Measurements from ENCODE around the gene RBCK1. TPM values are rescaled to one million over a fixed set of nuclear protein-coding genes. Genes with fewer than 3 reads are reported as not detected.
"Not testable (repeated sequence)": the region's sequence is repeated elsewhere in the genome, so short reads cannot be mapped to it uniquely, and the experiment has no call there.

The RBCK1 gene
- total and polyA plus RNA-seq, 2 donors (not counting 1 experiment from before 2014, with no cell fraction given) = 128 to 135 TPM

DNA sequence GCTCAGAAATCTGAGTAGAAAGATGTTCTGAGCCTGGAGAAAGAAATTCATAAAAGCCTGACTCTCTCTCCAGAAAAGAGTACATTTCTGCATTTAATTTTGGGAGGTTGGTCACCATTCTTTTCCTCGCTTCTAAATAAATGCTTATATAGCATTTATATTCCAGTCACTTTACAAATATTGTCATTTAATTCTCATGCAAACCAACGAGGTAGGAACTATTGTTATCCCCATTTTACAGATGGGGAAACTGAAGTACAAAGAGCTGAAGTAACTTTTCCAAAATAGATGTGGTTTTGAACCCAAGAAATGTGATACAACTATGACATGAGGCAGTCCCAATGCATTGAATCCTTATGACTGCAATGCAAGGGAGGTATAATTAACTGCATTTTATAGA, 32.0 kb upstream of the RBCK1 start:
- H3K27me3 Mint-ChIP-seq = no peaks in the 10 kb centered on the region
- Histone ChIP-seq H3K27ac (ENCODE audit: low read length in 2 of 2) (no peak overlapping the region), H3K27me3 (replicated peaks in 1 of 4; ENCODE audit: control extremely low read depth in 1 of 4, control insufficient read depth in 3 of 4, insufficient read depth in 4 of 4, low read length in 3 of 4) (no peaks in the 10 kb centered on the region), H2AFZ (ENCODE audit: insufficient read depth, low read depth, low read length, poor library complexity, severe bottlenecking) (no peak overlapping the region), H3K4me1 (ENCODE audit: control insufficient read depth in 2 of 2, insufficient read depth in 2 of 2, low read length in 2 of 2) (peaks cover 0 to 3% of the 10 kb centered on the region in 2 donors), H3K9me3 (ENCODE audit: control extremely low read depth in 1 of 3, control insufficient read depth in 2 of 3, insufficient read depth in 1 of 3, low read length in 2 of 3) (no peaks in the 10 kb centered on the region), H3K9ac (ENCODE audit: low read length) (no peak overlapping the region), H4K20me1 (ENCODE audit: control insufficient read depth, insufficient read depth, low read length, poor library complexity, severe bottlenecking) (no peaks in the 10 kb centered on the region), H3K4me3 (ENCODE audit: control extremely low read depth in 1 of 5, extremely low read depth in 1 of 5, insufficient read depth in 1 of 5, low read depth in 2 of 5, low read length in 4 of 5) (no peak overlapping the region), H3K79me2 (ENCODE audit: control insufficient read depth, insufficient read depth, low read length) (no peaks in the 10 kb centered on the region), H3K4me2 (replicated peaks; ENCODE audit: low read depth, low read length, poor library complexity, severe bottlenecking) (no peak overlapping the region), H3K36me3 (replicated peaks in 1 of 2; ENCODE audit: control extremely low read depth in 1 of 2, control insufficient read depth in 1 of 2, extremely low read depth in 1 of 2, insufficient read depth in 2 of 2, low read length in 1 of 2) (no peaks in the 10 kb centered on the region)
- POLR2A ChIA-PET = no interaction called here
- TF ChIP-seq, protein P1, sequence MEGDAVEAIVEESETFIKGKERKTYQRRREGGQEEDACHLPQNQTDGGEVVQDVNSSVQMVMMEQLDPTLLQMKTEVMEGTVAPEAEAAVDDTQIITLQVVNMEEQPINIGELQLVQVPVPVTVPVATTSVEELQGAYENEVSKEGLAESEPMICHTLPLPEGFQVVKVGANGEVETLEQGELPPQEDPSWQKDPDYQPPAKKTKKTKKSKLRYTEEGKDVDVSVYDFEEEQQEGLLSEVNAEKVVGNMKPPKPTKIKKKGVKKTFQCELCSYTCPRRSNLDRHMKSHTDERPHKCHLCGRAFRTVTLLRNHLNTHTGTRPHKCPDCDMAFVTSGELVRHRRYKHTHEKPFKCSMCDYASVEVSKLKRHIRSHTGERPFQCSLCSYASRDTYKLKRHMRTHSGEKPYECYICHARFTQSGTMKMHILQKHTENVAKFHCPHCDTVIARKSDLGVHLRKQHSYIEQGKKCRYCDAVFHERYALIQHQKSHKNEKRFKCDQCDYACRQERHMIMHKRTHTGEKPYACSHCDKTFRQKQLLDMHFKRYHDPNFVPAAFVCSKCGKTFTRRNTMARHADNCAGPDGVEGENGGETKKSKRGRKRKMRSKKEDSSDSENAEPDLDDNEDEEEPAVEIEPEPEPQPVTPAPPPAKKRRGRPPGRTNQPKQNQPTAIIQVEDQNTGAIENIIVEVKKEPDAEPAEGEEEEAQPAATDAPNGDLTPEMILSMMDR (IDR thresholded peaks at IDR 0.05) = no peak
- no peak for TF ChIP-seq EZH2 (IDR thresholded peaks at IDR 0.05; ENCODE audit: borderline replicate concordance, insufficient read depth, low read depth, low read length, poor library complexity, severe bottlenecking)
- no peaks in the 10 kb centered on the region for H3K4me1 Mint-ChIP-seq
- H3K9me3 Mint-ChIP-seq (ENCODE audit: insufficient read depth) = no peaks in the 10 kb centered on the region
- no peak overlapping the region for H3K4me3 Mint-ChIP-seq
- intact Hi-C loops (cut with micrococcal nuclease) = no loop called here
- no peak for DNase-seq
- H3K27ac Mint-ChIP-seq = no peak overlapping the region
- WGBS (ENCODE audit: insufficient coverage) = no CpG with 5 or more reads among the region's 2 CpGs
- CTCF ChIA-PET = no interaction called here
- no peak for ATAC-seq (ENCODE audit: low read depth)

DNA sequence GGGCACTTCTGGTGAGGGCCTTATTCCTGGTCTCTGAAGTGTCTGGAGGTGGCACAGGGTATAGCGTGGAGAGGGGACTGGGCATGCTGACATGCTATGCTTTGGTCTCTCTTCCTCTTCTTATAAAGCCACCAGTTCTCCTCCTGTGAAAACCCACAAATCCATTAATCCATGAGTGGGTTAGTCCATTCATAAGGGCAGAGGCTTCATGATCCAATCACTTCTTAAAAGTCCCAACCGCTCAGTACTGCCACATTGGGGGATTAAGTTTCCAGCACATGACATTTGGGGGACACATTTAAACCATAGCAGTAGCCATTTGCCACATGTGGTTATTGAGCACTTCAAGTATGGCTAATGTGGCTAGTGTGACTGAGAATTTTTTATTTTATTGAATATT, 31.3 kb upstream of the RBCK1 start:
- no peak for TF ChIP-seq EZH2 (IDR thresholded peaks at IDR 0.05; ENCODE audit: borderline replicate concordance, insufficient read depth, low read depth, low read length, poor library complexity, severe bottlenecking)
- TF ChIP-seq, protein P1 (IDR thresholded peaks at IDR 0.05) = no peak
- no peaks in the 10 kb centered on the region for H3K27me3 Mint-ChIP-seq
- H3K27ac Mint-ChIP-seq = no peak overlapping the region
- Histone ChIP-seq H3K27ac (ENCODE audit: low read length in 2 of 2) (no peak overlapping the region), H3K4me2 (replicated peaks; ENCODE audit: low read depth, low read length, poor library complexity, severe bottlenecking) (no peak overlapping the region), H3K9me3 (ENCODE audit: control extremely low read depth in 1 of 3, control insufficient read depth in 2 of 3, insufficient read depth in 1 of 3, low read length in 2 of 3) (no peaks in the 10 kb centered on the region), H2AFZ (ENCODE audit: insufficient read depth, low read depth, low read length, poor library complexity, severe bottlenecking) (no peak overlapping the region), H3K9ac (ENCODE audit: low read length) (no peak overlapping the region), H3K79me2 (ENCODE audit: control insufficient read depth, insufficient read depth, low read length) (no peaks in the 10 kb centered on the region), H3K27me3 (replicated peaks in 1 of 4; ENCODE audit: control extremely low read depth in 1 of 4, control insufficient read depth in 3 of 4, insufficient read depth in 4 of 4, low read length in 3 of 4) (no peaks in the 10 kb centered on the region), H3K36me3 (replicated peaks in 1 of 2; ENCODE audit: control extremely low read depth in 1 of 2, control insufficient read depth in 1 of 2, extremely low read depth in 1 of 2, insufficient read depth in 2 of 2, low read length in 1 of 2) (no peaks in the 10 kb centered on the region), H3K4me3 (ENCODE audit: control extremely low read depth in 1 of 5, extremely low read depth in 1 of 5, insufficient read depth in 1 of 5, low read depth in 2 of 5, low read length in 4 of 5) (no peak overlapping the region), H4K20me1 (ENCODE audit: control insufficient read depth, insufficient read depth, low read length, poor library complexity, severe bottlenecking) (no peaks in the 10 kb centered on the region), H3K4me1 (ENCODE audit: control insufficient read depth in 2 of 2, insufficient read depth in 2 of 2, low read length in 2 of 2) (peaks cover 0 to 3% of the 10 kb centered on the region in 2 donors)
- H3K4me1 Mint-ChIP-seq = no peaks in the 10 kb centered on the region
- no CpG with 5 or more reads among the region's 2 CpGs for WGBS (ENCODE audit: insufficient coverage)
- ATAC-seq (ENCODE audit: low read depth) (no peak), DNase-seq (no peak)
- ChIA-PET POLR2A (no interaction called here), CTCF (interaction anchor here (0.6 to 1.0 kb wide), 3 partner anchors 17 to 142 kb away, joined by 3 to 6 read pairs (median 4); no protein-coding TSS in a partner anchor)
- intact Hi-C loops (cut with micrococcal nuclease) = no loop called here
- no peak overlapping the region for H3K4me3 Mint-ChIP-seq
- no peaks in the 10 kb centered on the region for H3K9me3 Mint-ChIP-seq (ENCODE audit: insufficient read depth)

DNA sequence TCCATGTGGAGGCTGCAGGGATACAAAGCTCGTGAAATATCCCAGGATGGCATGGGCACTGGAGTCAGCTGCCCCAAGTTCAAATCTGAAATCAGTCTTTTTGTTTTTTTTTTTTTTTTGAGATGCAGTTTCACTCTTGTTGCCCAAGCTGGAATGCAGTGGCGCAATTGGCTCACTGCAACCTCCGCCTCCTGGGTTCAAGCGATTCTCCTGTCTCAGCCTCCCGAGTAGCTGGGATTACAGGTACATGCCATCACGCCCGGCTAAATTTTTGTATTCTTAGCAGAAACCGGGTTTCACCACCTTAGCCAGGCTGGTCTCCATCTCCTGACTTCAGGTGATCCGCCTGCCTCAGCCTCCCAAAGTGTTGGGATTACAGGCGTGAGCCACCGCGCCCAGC, 30.5 kb upstream of the RBCK1 start:
- H3K27ac Mint-ChIP-seq; H3K79me2 ChIP-seq (ENCODE audit: control insufficient read depth, insufficient read depth, low read length); H4K20me1 ChIP-seq (ENCODE audit: control insufficient read depth, insufficient read depth, low read length, poor library complexity, severe bottlenecking); H3K4me3 ChIP-seq (ENCODE audit: control extremely low read depth in 1 of 5, extremely low read depth in 1 of 5, insufficient read depth in 1 of 5, low read depth in 2 of 5, low read length in 4 of 5); H3K9me3 Mint-ChIP-seq (ENCODE audit: insufficient read depth); H3K9me3 ChIP-seq (ENCODE audit: control extremely low read depth in 1 of 3, control insufficient read depth in 2 of 3, insufficient read depth in 1 of 3, low read length in 2 of 3); intact Hi-C loops (cut with micrococcal nuclease); H3K36me3 ChIP-seq (replicated peaks in 1 of 2; ENCODE audit: control extremely low read depth in 1 of 2, control insufficient read depth in 1 of 2, extremely low read depth in 1 of 2, insufficient read depth in 2 of 2, low read length in 1 of 2); H3K27me3 Mint-ChIP-seq; H2AFZ ChIP-seq (ENCODE audit: insufficient read depth, low read depth, low read length, poor library complexity, severe bottlenecking); ATAC-seq (ENCODE audit: low read depth); POLR2A ChIA-PET; DNase-seq; H3K4me1 ChIP-seq (ENCODE audit: control insufficient read depth in 2 of 2, insufficient read depth in 2 of 2, low read length in 2 of 2); H3K4me3 Mint-ChIP-seq; H3K27me3 ChIP-seq (replicated peaks in 1 of 4; ENCODE audit: control extremely low read depth in 1 of 4, control insufficient read depth in 3 of 4, insufficient read depth in 4 of 4, low read length in 3 of 4); H3K4me2 ChIP-seq (replicated peaks; ENCODE audit: low read depth, low read length, poor library complexity, severe bottlenecking); H3K27ac ChIP-seq (ENCODE audit: low read length in 2 of 2); H3K9ac ChIP-seq (ENCODE audit: low read length); H3K4me1 Mint-ChIP-seq: not testable (repeated sequence)
- WGBS (ENCODE audit: insufficient coverage) = 88% methylated on average over 9 of the region's 12 CpGs
- CTCF ChIA-PET = interaction anchor here (0.6 to 2.2 kb wide), 4 partner anchors 17 to 141 kb away, joined by 3 to 10 read pairs (median 5); no protein-coding TSS in a partner anchor

Measured in B cell (primary cell).